Stimulated activated CD4-positive, alpha-beta T cell treated with anti-CD3 and anti-CD28 coated beads, Interleukin-15, amount 100 ng/mL, for 48 hours (primary cell): ENCODE results near the gene SERINC3.

Experiments used
- DNase-seq, 2 donors: peaks; one replicate each; pipeline ENCODE4 v3.0.0-alpha.2; 2020; ENCODE audit warnings: low read depth in 2 of 2

The SERINC3 gene

DNA sequence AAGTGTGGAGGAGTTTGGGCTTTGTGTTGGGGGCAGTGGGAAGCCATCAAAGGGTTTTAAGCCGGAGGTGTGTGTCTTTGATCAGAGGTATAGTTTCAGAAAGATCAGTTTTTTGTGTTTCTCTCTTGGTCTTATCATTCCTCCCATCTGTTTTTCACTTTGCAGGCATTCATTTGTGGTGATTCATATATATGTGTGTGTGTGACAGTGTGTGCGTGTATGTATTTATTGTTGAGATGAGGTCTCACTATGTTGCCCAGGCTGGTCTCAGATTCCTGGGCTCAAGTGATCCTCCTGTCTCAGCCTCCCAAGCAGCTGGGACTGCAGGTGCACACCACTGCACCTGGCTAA lies 11.1 kb upstream of the SERINC3 start:
- no peak for DNase-seq

DNA sequence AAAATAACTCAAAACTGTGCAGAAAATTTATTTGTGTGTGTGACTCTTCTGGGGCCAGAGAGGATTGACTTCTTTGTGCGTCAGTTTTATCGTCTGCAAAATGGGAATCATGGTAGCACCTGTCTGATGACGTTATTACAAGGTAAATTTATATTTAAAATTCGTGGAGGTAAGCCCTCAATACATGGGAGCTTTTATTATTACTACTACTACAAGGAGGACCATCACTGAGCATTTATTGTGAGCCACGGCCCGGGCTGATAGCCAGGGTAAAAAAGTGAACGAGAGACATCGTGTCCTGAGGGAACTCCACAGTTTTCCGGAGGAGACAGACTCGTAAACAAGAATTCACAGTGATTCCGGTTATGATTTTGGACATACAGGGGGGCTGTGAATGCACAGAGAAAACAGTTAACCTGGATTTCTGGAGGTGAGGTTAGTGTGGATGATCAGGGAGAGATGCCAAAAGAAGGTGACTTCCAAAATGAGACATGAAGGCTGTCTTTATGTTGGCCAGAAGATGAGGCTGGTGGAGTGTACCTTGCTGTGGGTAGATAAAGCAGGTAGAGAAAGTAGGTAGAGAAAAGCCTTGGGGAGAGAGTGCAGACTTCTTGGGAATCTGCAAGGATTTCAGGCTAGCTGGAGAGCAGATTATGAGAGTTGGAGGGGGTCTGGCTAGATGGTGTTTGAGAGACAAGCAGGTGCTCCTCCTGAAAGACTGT lies 10.6 kb upstream of the SERINC3 start:
- DNase-seq: no peak

DNA sequence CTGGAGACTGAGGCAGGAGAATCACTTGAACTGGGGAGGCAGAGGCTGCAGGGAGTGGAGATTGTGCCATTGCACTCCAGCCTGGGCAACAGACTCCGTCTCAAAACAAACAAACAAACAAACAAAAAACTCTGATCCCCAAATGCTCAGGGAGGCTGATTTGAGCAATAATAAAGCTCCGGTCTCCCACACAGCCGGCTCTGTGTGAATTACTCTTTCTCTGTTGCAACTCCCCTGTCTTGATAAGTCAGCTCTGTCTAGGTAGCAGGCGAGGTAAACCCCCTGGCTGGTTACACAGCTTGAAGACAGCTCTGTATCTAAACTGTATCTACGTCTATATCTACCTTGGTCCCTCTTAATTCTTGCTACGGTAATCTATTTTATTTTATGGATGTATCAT lies 6.4 kb upstream of the SERINC3 start:
- no peak for DNase-seq

DNA sequence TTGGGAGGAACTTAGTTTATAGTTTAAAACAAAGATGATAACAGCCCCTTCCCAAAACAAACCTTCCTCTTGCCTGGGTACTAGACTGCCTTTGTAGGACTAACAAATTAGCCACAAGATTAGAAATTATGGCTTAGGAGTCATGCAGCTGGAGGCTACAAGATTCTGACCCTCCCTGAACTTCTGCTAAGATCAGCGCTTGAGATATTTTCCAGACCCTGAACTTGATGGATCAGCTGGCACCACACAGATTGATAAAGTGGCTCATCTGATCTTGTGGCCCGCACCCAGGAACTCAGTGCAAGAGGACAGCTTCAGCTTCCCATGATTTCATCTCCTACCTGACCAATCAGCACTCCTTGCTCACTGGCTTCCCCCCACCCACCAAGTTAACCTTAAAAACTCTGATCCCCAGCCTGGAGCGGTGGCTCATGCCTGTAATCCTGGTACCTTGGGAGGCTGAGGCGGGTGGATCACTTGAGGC lies 5.9 kb upstream of the SERINC3 start:
- DNase-seq: no peak

DNA sequence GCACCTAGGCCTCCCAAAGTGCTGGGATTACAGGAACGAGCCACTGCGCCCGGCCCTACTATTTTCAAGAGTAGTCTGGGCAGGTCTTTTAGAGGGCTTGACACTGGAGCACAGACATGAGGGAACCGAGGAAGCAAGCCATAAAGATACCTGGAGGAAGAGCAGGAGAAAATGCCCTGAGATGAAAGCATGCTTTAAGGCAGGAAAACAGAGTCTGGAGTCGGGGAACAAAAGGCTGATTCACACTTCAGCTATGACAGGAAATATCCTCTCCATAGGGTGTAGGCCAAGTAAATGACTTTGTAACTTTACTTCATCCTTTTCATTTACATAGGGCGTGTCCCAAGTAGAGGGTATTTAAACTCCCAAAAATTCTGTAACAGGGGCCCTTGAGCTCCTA lies 4.3 kb upstream of the SERINC3 start:
- DNase-seq: no peak

DNA sequence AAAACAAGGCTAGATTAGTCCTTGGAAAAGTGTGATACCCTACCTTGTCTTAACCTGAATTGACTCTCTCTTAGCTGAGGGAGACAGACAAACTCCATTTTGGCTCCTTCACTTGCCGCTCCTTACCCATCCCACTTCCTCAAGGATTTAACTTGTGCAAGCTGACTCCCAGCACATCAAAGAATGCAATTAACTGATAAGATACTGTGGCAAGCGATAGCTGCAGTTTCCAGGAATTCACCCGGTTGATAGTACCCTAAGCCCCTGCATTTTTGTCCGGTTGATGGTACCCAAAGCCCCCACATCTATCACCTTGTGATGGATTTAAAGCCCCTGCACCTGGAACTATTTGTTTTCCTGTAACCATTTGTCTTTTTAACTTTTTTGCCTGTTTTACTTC lies 1.9 kb upstream of the SERINC3 start:
- no peak for DNase-seq

DNA sequence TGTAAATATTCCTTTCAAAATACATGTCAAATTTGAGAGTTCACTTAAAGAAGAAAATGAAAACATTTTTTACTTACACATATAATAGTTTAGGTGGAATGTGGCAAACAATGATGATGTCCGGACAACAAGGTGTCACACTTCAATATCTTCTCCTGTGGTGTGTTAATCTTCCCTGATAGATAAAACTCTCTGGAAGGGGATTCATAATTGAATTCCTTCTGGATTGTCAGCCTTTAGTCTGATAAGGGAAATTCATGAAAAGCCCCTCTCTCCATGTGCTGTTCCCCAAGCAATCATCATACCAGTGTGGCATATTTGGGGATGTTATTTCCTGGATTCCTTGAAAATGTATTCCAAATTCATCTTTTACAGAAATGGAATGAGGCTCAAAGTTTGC lies 971 bp upstream of the SERINC3 start:
- DNase-seq: no peak

DNA sequence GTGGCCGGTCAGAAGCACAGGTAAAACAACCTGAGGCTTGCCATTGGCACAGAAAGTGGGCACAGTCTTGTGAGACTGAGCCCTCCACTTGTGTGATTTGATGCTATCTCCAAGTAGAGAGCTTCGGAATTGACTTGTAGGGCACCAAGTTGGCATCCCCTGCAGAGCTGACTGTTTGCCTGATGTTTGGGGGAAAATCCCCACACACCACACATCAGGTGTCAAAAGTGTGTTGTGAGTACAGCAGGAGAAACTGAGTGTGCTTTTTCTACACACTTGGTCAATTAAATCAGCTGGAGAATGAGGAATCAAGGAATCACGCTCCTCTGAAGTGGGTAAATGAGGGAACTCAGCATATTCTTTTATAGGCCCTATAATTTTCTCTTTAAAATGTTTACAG lies 989 bp downstream of the SERINC3 start:
- DNase-seq: no peak

DNA sequence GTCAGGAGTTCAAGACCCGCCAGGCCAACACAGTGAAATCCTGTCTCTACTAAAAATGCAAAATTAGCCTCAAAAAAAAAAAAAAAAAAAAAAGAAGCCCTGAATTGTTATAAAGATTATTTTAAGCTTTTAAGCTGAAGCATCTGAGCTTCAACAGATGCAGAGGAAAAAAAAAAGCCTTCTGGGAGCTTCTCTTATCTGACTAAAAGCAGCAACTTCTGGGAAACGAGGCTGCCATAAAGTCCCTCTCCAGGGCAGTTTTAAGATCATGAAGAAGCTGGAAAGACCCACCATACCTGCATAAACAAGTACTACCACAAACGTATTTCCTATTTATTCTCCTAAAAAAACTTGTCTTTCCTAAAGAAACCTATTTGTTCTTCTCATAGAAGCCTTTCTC lies 3.6 kb downstream of the SERINC3 start:
- no peak for DNase-seq

DNA sequence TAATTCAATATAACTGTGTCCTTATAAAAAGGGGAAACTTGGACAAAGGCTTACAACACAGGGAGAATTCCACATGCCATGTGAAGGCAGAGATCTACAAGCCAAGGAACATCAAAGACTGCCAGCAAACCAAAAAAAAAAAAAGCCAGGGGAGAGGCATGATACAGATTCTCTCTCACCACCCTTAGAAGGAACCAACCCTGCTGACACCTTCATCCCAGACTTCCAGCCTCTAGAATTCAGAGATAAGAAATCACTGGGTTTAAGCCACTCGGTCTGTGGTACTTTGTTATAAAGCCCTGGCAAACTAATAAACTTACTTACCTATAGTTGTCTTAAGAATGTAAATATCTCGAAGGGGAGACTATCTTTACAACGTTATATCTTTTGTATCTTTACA lies 4.4 kb downstream of the SERINC3 start:
- DNase-seq: no peak

DNA sequence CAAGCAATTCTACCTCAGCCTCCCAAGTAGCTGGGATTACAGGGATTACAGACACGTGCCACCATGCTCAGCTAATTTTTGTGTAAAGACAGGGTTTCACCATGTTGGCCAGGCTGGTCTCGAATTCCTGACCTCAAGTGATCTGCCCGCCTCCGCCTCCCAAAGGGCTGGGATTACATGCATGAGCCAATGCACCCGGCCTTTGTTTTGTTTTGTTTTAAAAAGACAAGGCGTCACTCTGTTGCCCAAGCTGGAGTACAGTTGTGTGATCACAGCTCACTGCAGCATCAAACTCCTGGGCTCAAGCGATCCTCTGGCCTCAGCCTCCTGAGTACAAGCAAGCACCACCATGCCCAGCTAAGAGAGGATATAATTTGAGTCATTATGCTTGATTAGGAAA lies 5.4 kb downstream of the SERINC3 start:
- DNase-seq: no peak

DNA sequence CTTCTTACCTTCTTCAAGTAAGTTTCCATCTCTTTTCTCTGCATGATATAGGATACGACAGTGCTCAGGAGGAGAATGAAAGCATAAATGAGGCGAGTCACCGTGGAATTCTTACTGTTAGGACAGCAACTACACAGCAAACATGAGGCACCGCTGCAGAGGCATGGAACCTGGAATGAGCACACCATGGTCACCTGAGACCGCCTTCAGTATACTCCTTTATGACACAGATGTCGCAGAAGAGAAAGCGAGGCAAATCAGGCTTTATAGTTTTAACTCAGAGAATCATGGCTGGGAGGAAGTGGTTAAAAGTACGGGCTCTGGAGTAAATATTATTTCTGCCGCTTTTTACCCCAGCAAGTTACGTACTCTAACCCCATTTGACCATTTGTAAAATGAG lies 8.0 kb downstream of the SERINC3 start:
- no peak for DNase-seq

DNA sequence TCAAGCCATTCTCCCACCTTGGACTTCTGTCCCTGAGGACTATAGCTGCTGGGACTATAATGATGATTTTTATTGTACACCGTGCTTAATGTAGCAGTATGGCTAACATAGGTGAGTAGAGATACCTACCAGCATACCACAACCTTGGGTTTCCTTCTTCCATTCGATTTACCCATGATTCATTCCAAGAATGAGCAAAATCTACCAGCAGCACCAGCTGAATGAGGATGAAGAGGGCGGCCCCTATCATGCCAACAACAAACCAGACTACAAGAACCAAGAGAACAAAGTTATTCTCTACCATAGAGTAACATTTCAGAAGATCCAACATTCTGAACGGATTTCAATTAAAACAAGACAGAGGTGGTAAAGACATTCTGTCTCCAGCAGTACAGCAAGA lies 12.1 kb downstream of the SERINC3 start:
- DNase-seq: no peak

DNA sequence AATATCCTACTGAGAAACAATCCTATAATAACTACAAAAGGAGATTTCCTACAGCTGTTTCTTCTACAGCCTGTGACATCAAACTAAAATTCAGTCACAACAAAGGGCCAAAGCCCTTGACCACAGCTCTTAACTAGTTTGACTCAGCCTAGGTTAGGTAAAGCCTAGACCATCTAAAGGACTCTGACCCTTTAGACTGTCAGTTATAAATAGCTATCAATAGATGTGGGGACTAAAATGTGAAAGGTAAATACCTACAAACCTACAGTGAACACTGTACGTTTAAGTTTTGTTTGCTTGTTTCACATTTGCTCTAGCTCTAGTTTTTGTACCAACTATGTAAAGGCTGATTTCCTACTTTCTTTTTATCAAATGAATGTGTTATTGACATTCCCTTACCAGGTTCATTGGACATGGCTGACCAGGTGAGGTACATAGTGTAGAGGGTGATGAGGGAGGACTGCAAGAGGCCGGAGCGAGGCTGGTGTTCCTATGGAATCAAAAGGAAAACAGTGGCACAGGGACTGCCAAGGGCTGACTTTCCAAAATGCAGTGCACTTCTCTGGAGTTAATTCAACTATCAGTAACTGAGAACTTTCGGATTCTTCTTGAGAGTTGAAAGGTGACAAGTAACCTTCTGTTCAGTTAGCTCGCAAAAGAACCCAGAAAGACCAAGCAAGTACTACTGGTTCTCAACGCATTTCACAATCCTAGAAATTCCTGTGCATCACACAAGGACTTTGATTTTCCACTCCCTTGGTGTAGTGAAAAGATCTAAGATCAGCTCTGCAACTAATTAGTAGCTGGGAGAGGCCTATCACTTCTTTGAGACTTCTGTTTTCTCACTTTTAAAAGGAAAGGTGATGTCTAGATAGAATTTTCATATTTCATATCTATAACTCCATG lies 17.2 kb downstream of the SERINC3 start:
- DNase-seq: no peak

DNA sequence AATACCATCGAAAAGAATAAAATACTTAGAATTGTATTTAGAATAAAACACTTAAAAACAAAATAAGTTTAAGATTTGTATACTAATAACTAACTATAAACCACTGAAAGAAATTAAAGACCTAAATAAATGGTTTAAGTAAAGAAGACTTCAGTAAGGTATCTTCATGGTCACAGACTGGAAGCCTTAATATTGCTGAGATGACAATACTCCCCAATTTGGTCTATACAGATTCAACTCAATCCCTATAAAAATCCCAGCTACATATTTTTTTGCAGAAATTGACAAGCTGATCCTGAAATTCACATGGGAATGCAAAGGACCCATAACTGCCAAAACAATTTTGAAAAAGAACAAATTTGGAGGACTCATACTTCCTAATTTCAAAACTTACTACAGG lies 18.9 kb downstream of the SERINC3 start:
- no peak for DNase-seq

DNA sequence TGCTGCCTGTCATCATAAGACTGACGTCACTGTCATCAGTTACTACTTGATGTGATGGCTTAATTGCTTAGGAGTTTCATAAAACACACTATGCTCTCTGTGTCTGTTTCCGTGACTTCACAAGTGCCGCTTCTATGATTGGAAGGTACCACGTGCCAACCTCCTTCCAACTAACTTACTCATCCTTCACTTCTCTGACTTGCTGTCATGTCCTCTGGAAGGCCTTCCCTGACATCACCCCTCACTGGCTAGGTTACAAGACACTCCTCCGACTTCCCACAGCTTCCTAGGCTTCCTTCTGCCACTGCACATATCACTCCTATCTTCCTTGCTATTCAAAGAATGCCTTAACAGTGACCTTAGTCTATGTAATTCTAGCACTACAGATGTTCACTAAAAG lies 20.4 kb downstream of the SERINC3 start:
- DNase-seq: no peak

DNA sequence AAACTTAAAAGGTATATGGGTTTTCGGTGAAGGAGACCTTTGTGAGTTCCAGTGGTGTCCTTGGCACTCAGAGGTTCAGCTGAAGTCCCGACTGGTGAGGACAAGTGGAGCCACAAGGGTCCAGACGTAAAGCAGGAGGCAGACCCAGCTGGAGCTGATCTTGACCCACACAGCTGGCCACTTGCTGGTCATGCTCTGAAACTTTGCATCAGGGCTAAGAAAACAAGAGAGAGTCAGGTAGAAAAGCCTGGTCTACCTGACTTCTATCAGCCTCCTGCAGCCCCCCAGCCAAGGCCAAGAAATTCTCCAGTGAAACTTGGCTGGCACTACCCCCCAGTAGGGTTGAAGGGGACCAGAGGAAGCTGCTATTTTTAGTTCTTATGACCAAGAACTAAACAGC lies 21.6 kb downstream of the SERINC3 start:
- DNase-seq: no peak

DNA sequence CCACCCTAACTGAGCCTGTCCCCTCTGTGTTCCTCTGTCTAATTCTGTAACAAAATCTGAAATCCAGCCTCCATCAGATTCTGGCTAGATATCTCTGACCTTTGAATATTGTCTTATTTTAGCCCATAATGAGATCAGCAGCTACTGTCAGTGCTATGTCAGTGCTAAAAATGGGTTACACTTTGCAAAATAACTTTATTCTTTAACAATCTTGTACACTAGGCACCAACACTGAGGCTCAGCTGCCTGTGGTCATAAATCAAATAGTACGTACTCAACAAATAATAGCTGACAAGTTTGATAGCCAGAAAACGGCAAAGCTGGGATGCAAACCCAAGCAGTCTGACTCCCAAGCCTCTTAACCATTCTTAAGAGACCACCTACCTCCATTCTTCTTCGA lies 24.1 kb downstream of the SERINC3 start:
- no peak for DNase-seq

DNA sequence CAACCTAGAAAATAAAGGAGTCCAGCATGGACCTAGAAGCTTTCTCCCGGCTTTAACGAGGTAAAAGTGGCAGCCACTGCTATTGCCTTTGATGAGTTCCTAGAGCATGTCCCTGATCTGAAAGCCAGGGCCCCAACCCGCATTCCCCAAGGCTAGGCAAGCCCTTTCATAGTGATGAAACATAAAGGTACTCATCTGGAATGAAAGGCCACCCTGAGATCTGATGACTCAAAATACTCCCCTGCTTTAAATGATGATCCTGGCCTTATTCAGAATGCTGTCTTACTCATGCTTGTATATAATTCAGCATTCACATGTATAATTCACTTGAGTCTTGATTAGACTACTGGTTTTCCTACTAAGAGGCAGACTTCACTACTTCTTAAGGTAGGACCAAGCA lies 24.9 kb downstream of the SERINC3 start:
- peak; percentile 27 to 47 for DNase-seq

DNA sequence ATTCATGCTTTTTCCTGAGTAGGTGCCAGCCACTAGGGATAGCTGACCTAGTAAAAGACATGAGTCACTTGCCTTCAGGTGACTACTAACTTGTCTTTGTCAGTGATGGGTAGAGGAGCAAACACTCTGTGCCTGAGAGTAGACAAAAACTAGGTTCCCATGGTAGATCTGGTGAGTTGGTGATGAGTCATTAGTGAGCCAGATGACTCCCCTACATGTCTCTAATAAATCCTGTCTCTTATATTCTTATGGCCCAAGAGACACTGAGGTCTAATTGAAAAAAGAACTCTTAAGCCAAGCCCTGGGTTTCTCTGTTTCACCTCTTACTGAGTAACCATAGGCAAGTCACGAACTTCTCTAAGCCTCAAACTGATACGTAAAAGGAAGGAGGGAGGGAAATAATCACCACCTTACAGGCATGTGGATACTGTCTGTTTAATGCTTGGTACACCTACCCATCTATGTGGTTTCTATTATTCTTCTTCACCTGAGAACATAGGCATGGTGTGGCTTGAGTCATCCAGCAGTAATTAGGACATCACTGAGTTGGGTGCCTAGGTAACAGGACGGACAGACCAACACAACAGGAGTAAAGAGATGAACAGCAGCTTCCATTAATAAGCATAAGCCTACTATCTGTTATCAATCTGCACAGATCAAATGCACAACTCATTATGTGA lies 25.9 kb downstream of the SERINC3 start:
- peak in 1 of 2 donors; percentile 22 for DNase-seq

DNA sequence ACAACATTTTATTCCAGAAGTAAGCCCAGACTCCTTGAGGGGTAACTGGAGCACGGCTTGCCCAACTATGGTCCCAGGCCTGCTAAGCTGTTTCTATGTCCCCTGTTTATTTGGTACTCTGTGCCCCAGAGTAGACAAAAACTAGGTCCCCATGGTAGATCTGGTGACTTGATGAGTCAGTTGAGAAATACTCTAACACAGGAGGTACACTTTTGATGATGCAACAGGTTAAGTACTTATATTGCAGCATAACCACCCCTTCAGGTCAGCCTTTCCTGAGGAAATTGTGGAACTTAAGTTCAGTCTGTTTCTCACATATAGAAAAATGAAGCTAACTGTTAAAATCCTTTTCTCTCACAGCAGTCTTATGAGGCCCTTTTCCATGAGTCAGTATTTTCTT lies 26.6 kb downstream of the SERINC3 start:
- no peak for DNase-seq

DNA sequence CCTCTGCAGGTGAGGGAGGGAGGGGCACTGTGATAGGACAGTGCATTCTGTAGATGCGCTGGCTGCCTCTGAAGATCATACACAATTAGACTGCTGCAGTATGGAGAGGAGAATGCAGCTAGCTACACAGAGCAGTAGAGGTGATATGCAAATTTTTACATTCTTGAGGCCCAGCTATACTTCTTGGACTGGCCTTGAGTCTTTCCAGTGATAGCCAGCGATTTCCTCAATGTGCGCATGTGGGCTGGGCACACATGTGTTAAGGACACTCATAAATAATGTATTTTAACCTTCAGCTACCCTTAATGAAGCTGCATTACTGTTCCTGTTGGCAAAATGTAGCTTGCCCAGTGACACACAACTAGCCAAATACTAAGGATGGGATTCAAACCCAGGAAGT lies 27.2 kb downstream of the SERINC3 start:
- DNase-seq: no peak

DNA sequence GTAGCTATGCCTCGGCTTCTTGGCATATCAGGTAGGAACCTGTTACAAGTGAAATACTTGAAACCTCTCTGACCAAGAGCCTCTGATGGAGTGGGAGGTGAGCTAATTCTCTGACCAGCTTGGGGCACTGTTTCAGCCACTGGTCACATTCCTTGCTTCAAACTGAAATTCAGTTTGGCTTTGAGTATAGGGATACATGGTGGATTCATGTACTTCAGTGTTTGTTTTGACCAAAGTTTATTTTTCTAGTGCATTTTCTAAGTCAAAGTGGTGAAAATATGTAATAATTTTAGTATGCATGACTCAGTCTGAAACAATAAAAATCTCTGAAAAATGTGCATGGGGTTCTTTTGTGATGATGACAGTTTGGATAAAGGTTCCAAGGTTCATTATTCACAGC lies 27.6 kb downstream of the SERINC3 start:
- DNase-seq: no peak
